Mesenchymal stem cell (in vitro differentiated cells and primary cell): ENCODE results near the gene FREM1.

Experiments
- DNase-seq: peaks from one replicate; pipeline ENCODE4 v3.0.0-alpha.2; 2013
- H2AFZ ChIP-seq: one replicate; pipeline ENCODE4 v1.6.1; 2013; ENCODE audit warnings: low read depth, mild to moderate bottlenecking, control low read depth, inconsistent platforms, low read length, moderate library complexity
- H2AK5ac ChIP-seq: 2 replicates; pipeline ENCODE4 v1.6.1; 2013; ENCODE audit warnings: low read length, moderate library complexity, mild to moderate bottlenecking, inconsistent platforms; ENCODE audit not compliant: severe bottlenecking
- H2BK120ac ChIP-seq: one replicate; pipeline ENCODE4 v1.6.1; 2013; ENCODE audit warnings: low read depth, mild to moderate bottlenecking, inconsistent platforms, low read length, moderate library complexity
- H2BK12ac ChIP-seq, 2 experiments: one replicate each; pipeline ENCODE4 v1.6.1; 2013; ENCODE audit warnings: inconsistent platforms in 2 of 2, low read length in 2 of 2, mild to moderate bottlenecking in 2 of 2, moderate library complexity in 2 of 2, control low read depth in 1 of 2
- H2BK15ac ChIP-seq: one replicate; pipeline ENCODE4 v1.6.1; 2013; ENCODE audit warnings: mild to moderate bottlenecking, low read depth, inconsistent platforms; ENCODE audit not compliant: poor library complexity, severe bottlenecking
- H2BK5ac ChIP-seq: 2 replicates; pipeline ENCODE4 v1.6.1; 2013; ENCODE audit warnings: low read depth, mild to moderate bottlenecking, low read length, control low read depth, inconsistent platforms; ENCODE audit not compliant: poor library complexity, severe bottlenecking
- H3K14ac ChIP-seq, 2 experiments: one replicate each; pipeline ENCODE4 v1.6.1; 2013; ENCODE audit warnings: inconsistent platforms in 2 of 2, low read length in 2 of 2, control low read depth in 1 of 2, mild to moderate bottlenecking in 1 of 2, moderate library complexity in 1 of 2
- H3K18ac ChIP-seq, 2 experiments: one replicate each; pipeline ENCODE4 v1.6.1; 2013; ENCODE audit warnings: inconsistent platforms in 2 of 2, low read length in 2 of 2, control low read depth in 1 of 2, low read depth in 1 of 2, mild to moderate bottlenecking in 1 of 2
- H3K23ac ChIP-seq, 2 experiments: one replicate each; pipeline ENCODE4 v1.6.1; 2013; ENCODE audit warnings: inconsistent platforms in 2 of 2, low read length in 2 of 2, mild to moderate bottlenecking in 2 of 2, moderate library complexity in 2 of 2, control low read depth in 1 of 2
- H3K27ac ChIP-seq: 2 replicates; pipeline ENCODE4 v1.5.1; 2013; ENCODE audit warnings: mild to moderate bottlenecking, moderate library complexity, low read length, control low read depth, inconsistent platforms; ENCODE audit not compliant: poor library complexity, severe bottlenecking
- H3K27me3 ChIP-seq, 2 experiments: 2 replicates each; pipeline versions ENCODE4 v1.6.1 to v1.7.0; 2013; ENCODE audit warnings: low read length in 2 of 2, mild to moderate bottlenecking in 2 of 2, moderate library complexity in 2 of 2, control low read depth in 1 of 2, inconsistent platforms in 1 of 2; ENCODE audit not compliant: control insufficient read depth in 1 of 2, insufficient read depth in 1 of 2
- H3K36me3 ChIP-seq, 2 experiments: 2 replicates each; pipeline versions ENCODE4 v1.6.1 to v1.7.0; 2013; ENCODE audit warnings: low read length in 2 of 2, control low read depth in 1 of 2, inconsistent platforms in 1 of 2, low read depth in 1 of 2, mild to moderate bottlenecking in 1 of 2; ENCODE audit not compliant: insufficient read depth in 2 of 2, control insufficient read depth in 1 of 2
- H3K4ac ChIP-seq, 2 experiments: one replicate each; pipeline ENCODE4 v1.6.1; 2013; ENCODE audit warnings: inconsistent platforms in 2 of 2, low read length in 2 of 2, mild to moderate bottlenecking in 2 of 2, moderate library complexity in 2 of 2, control low read depth in 1 of 2, low read depth in 1 of 2
- H3K4me1 ChIP-seq: 2 replicates; pipeline ENCODE4 v1.6.1; 2013; ENCODE audit warnings: low read depth, low read length, control low read depth; ENCODE audit not compliant: control insufficient read depth, insufficient read depth
- H3K4me2 ChIP-seq: 2 replicates; pipeline ENCODE4 v1.6.1; 2013; ENCODE audit warnings: low read length, mild to moderate bottlenecking, inconsistent platforms; ENCODE audit not compliant: poor library complexity, severe bottlenecking
- H3K4me3 ChIP-seq, 2 experiments: 2 replicates each; pipeline versions ENCODE4 v1.5.1 to v1.7.0; 2013; ENCODE audit warnings: low read length in 2 of 2, mild to moderate bottlenecking in 2 of 2, control low read depth in 1 of 2, low read depth in 1 of 2; ENCODE audit not compliant: insufficient read depth in 1 of 2
- H3K79me1 ChIP-seq: replicated peaks from 2 replicates; pipeline ENCODE4 v1.6.1; 2013; ENCODE audit warnings: mild to moderate bottlenecking, control low read depth, low read length, inconsistent platforms; ENCODE audit not compliant: poor library complexity, severe bottlenecking
- H3K9ac ChIP-seq: 2 replicates; pipeline ENCODE4 v1.7.0; 2013; ENCODE audit warnings: mild to moderate bottlenecking, low read length, moderate library complexity
- H3K9me3 ChIP-seq: 2 replicates; pipeline ENCODE4 v1.7.0; 2013; ENCODE audit warnings: mild to moderate bottlenecking, low read length; ENCODE audit not compliant: control insufficient read depth
- H4K8ac ChIP-seq: one replicate; pipeline ENCODE4 v1.6.1; 2013; ENCODE audit warnings: inconsistent platforms, mild to moderate bottlenecking, low read length, moderate library complexity
- H4K91ac ChIP-seq: one replicate; pipeline ENCODE4 v1.6.1; 2013; ENCODE audit warnings: mild to moderate bottlenecking, low read length, inconsistent platforms
- WGBS: methylation state at CpG from one replicate; pipeline ENCODE4 v1.1.7; 2013; ENCODE audit warnings: mixed read lengths; 5-methylcytosine and 5-hydroxymethylcytosine counted together

The FREM1 gene

DNA sequence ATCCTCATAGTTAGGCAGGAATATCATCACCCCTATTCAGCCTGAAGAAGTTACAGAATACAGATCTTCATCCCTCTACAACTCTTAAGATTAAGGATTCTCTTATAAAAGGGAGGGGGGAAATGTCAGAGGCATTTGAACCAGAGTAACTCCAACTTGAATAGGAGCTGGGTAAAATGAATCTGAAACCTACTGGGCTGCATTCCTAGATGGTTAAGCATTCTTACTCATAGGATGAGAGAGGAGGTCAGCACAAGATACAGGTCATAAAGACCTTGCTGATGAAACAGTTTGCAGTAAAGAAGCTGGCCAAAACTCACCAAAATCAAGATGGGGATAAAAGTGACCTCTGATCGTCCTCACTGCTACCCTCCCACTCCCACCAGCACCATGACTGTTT, 14.4 kb downstream of the FREM1 start:
- Histone ChIP-seq H3K4me2 (no peak overlapping the region), H3K36me3 (no peaks in the 10 kb centered on the region), H3K14ac (no peak overlapping the region), H4K8ac (no peak overlapping the region), H3K27me3 (no peaks in the 10 kb centered on the region), H2AFZ (no peak overlapping the region), H2BK5ac (no peak overlapping the region), H2BK120ac (no peak overlapping the region), H3K9me3 (no peaks in the 10 kb centered on the region), H3K23ac (no peak overlapping the region), H2BK12ac (no peak overlapping the region), H2BK15ac (no peak overlapping the region), H3K4me1 (peaks cover 2% of the 10 kb centered on the region), H3K18ac (no peak overlapping the region), H2AK5ac (no peak overlapping the region), H3K27ac (no peak overlapping the region), H4K91ac (no peak overlapping the region), H3K4me3 (no peak overlapping the region), H3K79me1 (no peaks in the 10 kb centered on the region), H3K4ac (no peak overlapping the region), H3K9ac (no peak overlapping the region)
- peak; percentile 45 for DNase-seq
- 88% methylated on average over 1 of the region's 1 CpG for WGBS

DNA sequence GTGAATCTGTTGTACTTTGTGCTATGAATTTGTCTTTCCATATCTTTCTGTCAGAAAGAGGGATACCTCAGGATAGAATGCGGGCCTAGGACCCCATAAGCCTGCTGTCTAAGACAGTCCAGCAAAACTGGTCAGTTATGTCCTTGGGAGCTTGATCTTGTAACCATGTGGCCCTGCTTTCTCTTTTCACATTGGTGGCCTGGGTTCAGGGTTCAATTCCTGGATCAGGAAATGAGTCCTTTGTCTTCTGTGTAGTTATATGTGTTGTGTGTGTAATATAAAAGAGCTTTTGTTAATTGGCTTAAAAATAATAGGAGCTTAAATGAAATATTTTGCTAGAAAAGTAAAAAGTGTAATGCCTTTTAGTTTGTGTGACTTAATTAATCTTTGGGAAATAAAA, 16.9 kb downstream of the FREM1 start:
- Histone ChIP-seq H2BK5ac (no peak overlapping the region), H3K18ac (no peak overlapping the region), H3K27me3 (no peaks in the 10 kb centered on the region), H4K8ac (no peak overlapping the region), H2BK12ac (no peak overlapping the region), H3K36me3 (no peaks in the 10 kb centered on the region), H3K23ac (no peak overlapping the region), H3K9ac (no peak overlapping the region), H2BK120ac (no peak overlapping the region), H3K79me1 (no peaks in the 10 kb centered on the region), H3K27ac (no peak overlapping the region), H4K91ac (no peak overlapping the region), H3K14ac (no peak overlapping the region), H2AK5ac (no peak overlapping the region), H3K4me3 (no peak overlapping the region), H2BK15ac (no peak overlapping the region), H3K4ac (no peak overlapping the region), H3K9me3 (no peaks in the 10 kb centered on the region), H3K4me2 (no peak overlapping the region), H3K4me1 (peaks cover 2% of the 10 kb centered on the region), H2AFZ (no peak overlapping the region)
- WGBS = 96% methylated on average over 1 of the region's 1 CpG
- no peak for DNase-seq

GRCh38 chr9:14891332-14891731, 18.9 kb downstream of the FREM1 start:
- DNase-seq = no peak
- Histone ChIP-seq H2BK15ac (no peak overlapping the region), H3K4ac (no peak overlapping the region), H3K9ac (no peak overlapping the region), H3K23ac (no peak overlapping the region), H3K79me1 (no peaks in the 10 kb centered on the region), H3K27ac (no peak overlapping the region), H3K14ac (no peak overlapping the region), H2AFZ (no peak overlapping the region), H3K9me3 (no peaks in the 10 kb centered on the region), H2AK5ac (no peak overlapping the region), H3K4me2 (no peak overlapping the region), H2BK120ac (no peak overlapping the region), H3K18ac (no peak overlapping the region), H3K4me3 (no peak overlapping the region), H3K36me3 (no peaks in the 10 kb centered on the region), H2BK5ac (no peak overlapping the region), H4K8ac (no peak overlapping the region), H3K27me3 (no peaks in the 10 kb centered on the region), H3K4me1 (peaks cover 6% of the 10 kb centered on the region), H4K91ac (no peak overlapping the region), H2BK12ac (no peak overlapping the region)
- WGBS = 90% methylated on average over 1 of the region's 1 CpG

DNA sequence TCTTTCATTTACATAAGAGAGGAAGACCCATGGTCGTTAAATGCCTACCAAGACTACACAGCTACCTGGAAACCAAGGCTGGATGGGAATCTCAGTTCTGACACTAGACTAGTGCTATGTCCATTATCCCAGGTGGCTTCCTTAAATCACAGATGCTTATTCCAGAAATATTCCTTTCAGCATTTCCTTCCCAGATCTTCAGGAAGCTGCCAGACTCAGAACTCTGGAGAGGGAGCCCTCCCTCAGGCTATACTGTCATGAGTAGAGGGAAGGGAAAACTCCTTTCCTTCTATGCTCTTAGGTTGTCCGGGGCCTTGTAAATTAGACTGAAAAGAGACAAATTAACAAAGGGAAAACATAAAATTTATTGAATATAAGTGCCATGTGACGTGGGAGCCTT, 20.8 kb downstream of the FREM1 start:
- Histone ChIP-seq H3K4me3 (no peak overlapping the region), H3K79me1 (no peaks in the 10 kb centered on the region), H3K9ac (no peak overlapping the region), H3K4ac (no peak overlapping the region), H3K27me3 (no peaks in the 10 kb centered on the region), H3K4me1 (peaks cover 4% of the 10 kb centered on the region), H2BK15ac (no peak overlapping the region), H2BK120ac (no peak overlapping the region), H4K8ac (no peak overlapping the region), H2AFZ (no peak overlapping the region), H3K23ac (no peak overlapping the region), H3K4me2 (no peak overlapping the region), H2AK5ac (no peak overlapping the region), H4K91ac (no peak overlapping the region), H3K9me3 (no peaks in the 10 kb centered on the region), H3K18ac (no peak overlapping the region), H3K36me3 (no peaks in the 10 kb centered on the region), H3K27ac (no peak overlapping the region), H2BK12ac (no peak overlapping the region), H2BK5ac (no peak overlapping the region), H3K14ac (no peak overlapping the region)
- no peak for DNase-seq
- WGBS = 71% methylated on average over 3 of the region's 3 CpGs
